GM21423 (cell line): ENCODE data around the gene STIL.
"Not testable (repeated sequence)": the region's sequence is repeated elsewhere in the genome, so short reads cannot be mapped to it uniquely, and the experiment has no call there.

Experiments
- ATAC-seq: cut with Tn5 transposase; IDR thresholded peaks from one replicate; pipeline ENCODE4 v1.9.1; 2021; ENCODE audit warnings: mild to moderate bottlenecking, moderate library complexity; ENCODE audit not compliant: unreplicated experiment

STIL gene

GRCh38 chr1:47323599-47324031 is 9.7 kb upstream of the STIL start:
- no peak for ATAC-seq

DNA sequence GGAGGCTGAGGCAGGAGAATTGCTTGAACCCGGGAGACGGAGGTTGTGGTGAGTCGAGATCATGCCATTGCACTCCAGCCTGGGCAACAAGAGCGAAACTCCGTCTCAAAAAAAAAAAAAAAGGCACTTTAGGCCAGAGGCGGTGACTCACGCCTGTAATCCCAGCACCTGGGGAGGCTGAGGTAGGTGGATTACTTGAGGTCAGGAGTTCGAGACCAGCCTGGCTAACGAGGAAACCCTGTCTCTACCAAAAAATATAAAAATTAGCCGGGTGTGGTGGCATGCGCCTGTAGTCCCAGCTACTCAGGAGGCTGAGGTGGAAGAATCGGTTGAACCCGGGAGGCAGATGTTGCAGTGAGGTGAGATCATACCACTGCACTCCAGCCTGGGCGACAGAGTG is 6.0 kb upstream of the STIL start:
- not testable (repeated sequence) for ATAC-seq

- no peak for ATAC-seq
Observed at GRCh38 chr1:47317841-47318240, 3.9 kb upstream of the STIL start.

GRCh38 chr1:47309427-47309826 is 4.5 kb downstream of the STIL start:
- ATAC-seq = no peak

- no peak for ATAC-seq
Observed at GRCh38 chr1:47302472-47302871, 11.5 kb downstream of the STIL start.

DNA sequence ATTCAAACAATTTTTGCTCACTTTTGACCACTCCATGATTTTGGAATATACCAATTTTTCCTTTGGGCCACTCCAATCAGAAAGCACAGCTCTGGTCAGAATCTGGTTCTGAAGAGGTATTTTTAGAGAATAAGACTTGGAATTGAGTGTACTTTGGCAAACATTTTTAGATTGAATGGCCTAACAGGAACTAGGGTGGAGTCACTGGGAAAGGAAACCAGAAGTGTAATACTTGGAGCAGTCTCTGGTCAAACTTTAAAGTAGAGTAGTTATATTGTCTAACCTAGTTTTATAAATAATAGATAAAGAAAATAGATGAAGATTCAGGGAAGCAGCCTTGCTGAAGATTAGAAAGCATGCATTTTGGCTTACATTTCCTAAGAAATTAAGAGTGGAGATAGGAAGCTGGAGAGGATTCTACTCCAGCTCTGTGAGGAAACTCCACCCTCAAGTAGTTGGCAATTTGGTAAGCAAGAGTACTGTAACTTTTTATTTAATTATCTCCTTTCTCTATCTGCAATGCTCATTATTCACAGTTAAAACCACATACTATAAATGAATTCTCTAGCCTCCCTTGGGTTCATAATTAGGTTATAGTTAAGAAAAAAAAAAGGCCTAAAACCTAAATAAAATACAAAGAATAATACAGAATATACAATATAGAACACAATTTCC is 15.8 kb downstream of the STIL start:
- ATAC-seq = no peak

DNA sequence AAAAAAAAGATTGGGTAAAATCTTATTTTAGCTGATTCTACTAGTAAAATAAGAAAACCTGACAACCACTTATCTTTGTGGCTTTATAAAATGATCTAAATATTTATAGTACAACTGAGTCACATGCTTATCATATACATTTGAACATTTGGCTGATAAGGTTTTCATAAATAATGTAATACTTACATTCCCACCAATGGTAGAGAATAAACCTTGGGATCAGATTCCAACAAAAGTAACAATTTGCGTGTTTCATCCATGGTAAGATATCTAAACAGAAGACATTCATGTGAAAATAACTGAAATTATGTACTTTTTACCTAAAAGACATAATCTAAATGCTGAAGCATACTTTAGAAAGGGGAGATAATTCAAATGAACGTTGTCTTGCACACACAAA is 18.4 kb downstream of the STIL start:
- ATAC-seq = no peak

- not testable (repeated sequence) for ATAC-seq
Observed at GRCh38 chr1:47294863-47295262, 19.1 kb downstream of the STIL start.

GRCh38 chr1:47288116-47288515 is 25.8 kb downstream of the STIL start:
- not testable (repeated sequence) for ATAC-seq

GRCh38 chr1:47280142-47280541 is 33.8 kb downstream of the STIL start:
- no peak for ATAC-seq

DNA sequence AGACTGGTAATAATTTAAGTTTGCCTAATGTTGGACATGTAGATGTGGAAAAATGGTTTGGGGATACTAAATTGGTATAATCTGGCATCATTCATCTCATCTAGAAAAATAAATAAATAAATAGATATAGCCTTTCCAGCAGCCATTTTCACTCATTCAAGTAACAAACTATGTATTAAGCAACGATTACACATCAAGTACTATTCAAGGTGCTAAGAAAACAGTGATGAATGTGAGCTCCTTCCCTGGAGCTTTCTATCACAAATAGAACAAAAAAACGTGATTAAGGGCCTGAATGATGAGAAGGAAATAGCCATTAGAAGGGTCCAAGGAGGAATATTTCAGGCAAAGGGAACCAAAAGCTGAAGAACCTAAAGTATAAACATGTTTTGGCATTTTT is 37.1 kb downstream of the STIL start:
- ATAC-seq = no peak

- not testable (repeated sequence) for ATAC-seq
Observed at GRCh38 chr1:47275811-47276210, 38.1 kb downstream of the STIL start.

- ATAC-seq = not testable (repeated sequence)
Observed at GRCh38 chr1:47265529-47265928, 48.4 kb downstream of the STIL start.

GRCh38 chr1:47262787-47263413 is 51.0 kb downstream of the STIL start:
- ATAC-seq = no peak

DNA sequence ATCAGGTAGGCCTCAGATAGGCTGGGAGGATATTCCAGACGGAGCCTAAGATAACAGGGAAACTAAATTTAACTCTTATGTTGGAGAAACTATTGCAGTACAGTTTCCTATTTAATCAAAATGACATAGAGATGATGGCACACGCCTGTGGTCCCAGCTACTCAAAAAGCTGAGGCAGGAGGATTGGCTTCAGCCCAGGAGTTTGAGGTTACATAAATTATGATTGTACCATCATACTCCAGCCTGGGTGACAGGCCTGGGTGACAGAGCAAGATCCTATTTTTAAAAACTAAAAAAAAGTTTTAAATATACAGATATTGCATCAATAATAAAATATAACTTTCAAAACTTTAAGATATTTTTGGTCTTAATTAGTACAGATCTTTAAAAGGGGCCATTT is 56.7 kb downstream of the STIL start:
- ATAC-seq = no peak

- no peak for ATAC-seq
Observed at GRCh38 chr1:47252795-47253194, 61.2 kb downstream of the STIL start.

GRCh38 chr1:47252369-47252768 is 61.6 kb downstream of the STIL start:
- no peak for ATAC-seq

DNA sequence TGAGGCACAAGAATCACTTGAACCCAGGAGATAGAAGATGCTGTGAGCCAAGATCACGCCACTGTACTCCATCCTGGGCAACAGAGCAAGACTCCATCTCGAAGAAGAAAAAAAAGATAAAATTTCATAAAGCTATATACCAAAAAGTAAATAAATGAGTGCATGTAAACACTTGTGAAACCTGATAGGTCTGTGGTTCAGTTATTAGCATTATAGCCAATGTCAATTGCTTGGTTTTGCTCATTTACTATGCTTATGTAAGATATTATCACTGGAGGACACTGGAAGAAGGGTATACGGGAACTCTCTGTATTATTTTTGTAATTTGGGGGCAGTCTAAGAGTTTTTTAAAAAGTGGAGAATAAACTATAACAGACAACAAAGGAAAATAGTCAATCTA is 64.2 kb downstream of the STIL start:
- ATAC-seq = no peak

DNA sequence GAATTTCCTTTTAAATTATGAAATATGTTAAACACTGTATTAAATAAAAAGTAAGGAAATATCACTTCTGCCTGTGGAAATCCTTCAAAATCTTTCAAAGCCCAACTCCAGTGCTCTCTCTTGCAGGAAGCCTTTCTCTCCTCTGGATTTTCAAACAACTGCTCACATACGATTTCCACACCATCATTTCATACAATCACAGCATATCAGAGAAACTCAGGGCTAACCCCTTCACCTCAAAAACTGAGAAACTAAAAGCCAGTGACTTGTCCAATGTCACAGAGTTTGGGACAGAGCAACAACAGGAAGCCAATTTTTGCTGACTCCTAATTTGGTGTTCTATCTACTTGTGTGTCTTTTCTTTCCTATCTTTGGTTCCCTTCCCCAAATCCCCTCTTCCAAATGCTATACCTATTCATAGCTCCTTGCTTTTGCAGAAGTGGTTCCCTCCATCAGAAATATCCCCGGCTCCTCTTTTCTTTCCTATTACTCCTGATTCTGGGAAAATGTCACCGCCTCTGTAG is 69.5 kb downstream of the STIL start:
- ATAC-seq = no peak

GRCh38 chr1:47243910-47244309 is 70.0 kb downstream of the STIL start:
- no peak for ATAC-seq

GRCh38 chr1:47241114-47242113 is 72.5 kb downstream of the STIL start:
- ATAC-seq = no peak
